Mammary epithelial cell (primary cell): ENCODE measurements around the gene CTAG2.

Source experiments
- EZH2 ChIP-seq: IDR thresholded peaks from 2 replicates; pipeline ENCODE4 v1.6.1; 2012; ENCODE audit warnings: low read length, inconsistent platforms, borderline replicate concordance
- TF ChIP-seq, protein P1 (sequence below), 2 donors: IDR thresholded peaks in 1 of 2; conservative IDR thresholded peaks in 1 of 2; 2 replicates each; pipeline ENCODE4 v1.5.1; 2011 to 2012; ENCODE audit warnings: inconsistent platforms in 2 of 2, low read length in 2 of 2, mild to moderate bottlenecking in 2 of 2, control low read depth in 1 of 2, low read depth in 1 of 2; ENCODE audit not compliant: insufficient read depth in 1 of 2; ENCODE audit errors: extremely low read depth in 1 of 2

DNA sequence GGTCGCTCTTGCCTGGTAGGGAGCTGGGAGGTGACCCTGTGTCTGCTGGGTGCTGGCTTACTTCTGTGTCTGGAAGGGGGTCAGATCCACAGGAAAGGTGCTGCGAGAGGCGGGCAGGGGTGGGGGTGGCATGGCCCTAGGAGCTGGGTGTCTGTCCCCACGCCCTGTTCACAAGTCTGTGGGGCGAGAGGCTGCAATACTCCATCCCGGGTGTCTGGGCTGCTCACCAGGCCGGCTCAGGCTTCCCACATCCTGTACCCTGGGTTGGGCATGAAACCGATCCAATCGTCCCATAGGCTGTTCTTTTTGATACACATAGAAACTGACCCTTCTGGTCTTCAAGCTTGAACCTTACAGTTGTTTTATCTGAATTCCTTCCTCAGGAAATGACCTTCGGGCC lies 993 bp upstream of the CTAG2 start:
- no peak for TF ChIP-seq EZH2
- TF ChIP-seq, protein P1, sequence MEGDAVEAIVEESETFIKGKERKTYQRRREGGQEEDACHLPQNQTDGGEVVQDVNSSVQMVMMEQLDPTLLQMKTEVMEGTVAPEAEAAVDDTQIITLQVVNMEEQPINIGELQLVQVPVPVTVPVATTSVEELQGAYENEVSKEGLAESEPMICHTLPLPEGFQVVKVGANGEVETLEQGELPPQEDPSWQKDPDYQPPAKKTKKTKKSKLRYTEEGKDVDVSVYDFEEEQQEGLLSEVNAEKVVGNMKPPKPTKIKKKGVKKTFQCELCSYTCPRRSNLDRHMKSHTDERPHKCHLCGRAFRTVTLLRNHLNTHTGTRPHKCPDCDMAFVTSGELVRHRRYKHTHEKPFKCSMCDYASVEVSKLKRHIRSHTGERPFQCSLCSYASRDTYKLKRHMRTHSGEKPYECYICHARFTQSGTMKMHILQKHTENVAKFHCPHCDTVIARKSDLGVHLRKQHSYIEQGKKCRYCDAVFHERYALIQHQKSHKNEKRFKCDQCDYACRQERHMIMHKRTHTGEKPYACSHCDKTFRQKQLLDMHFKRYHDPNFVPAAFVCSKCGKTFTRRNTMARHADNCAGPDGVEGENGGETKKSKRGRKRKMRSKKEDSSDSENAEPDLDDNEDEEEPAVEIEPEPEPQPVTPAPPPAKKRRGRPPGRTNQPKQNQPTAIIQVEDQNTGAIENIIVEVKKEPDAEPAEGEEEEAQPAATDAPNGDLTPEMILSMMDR (conservative IDR thresholded peaks at IDR 0.05 in 1 of 2, IDR thresholded peaks at IDR 0.05 in 1 of 2; ENCODE audit: extremely low read depth in 1 of 2, insufficient read depth in 1 of 2, low read depth in 1 of 2, low read length in 2 of 2), result no peak
